ENCODE results near the gene MNT.

Gene MNT

GRCh38 chr17:2369039-2369438 lies 31.8 kb downstream of the MNT start:
- H3K27me3 Mint-ChIP-seq = no peaks in the 10 kb centered on the region
- no peaks in the 10 kb centered on the region for H3K4me1 Mint-ChIP-seq
- H3K27ac Mint-ChIP-seq = no peak overlapping the region
- H3K36me3 Mint-ChIP-seq = peaks cover 1% of the 10 kb centered on the region
- no peak overlapping the region for H3K4me3 Mint-ChIP-seq
- H3K9me3 Mint-ChIP-seq = no peaks in the 10 kb centered on the region

GRCh38 chr17:2368359-2368758 lies 32.5 kb downstream of the MNT start:
- Mint-ChIP-seq H3K27me3 (no peaks in the 10 kb centered on the region), H3K9me3 (no peaks in the 10 kb centered on the region), H3K36me3 (peaks cover 1% of the 10 kb centered on the region), H3K4me1 (no peaks in the 10 kb centered on the region), H3K27ac (no peak overlapping the region), H3K4me3 (no peak overlapping the region)

GRCh38 chr17:2366747-2367494 lies 33.9 kb downstream of the MNT start:
- Mint-ChIP-seq H3K4me3 (no peak overlapping the region), H3K27me3 (no peaks in the 10 kb centered on the region), H3K27ac (no peak overlapping the region), H3K36me3 (peaks cover 1% of the 10 kb centered on the region), H3K9me3 (no peaks in the 10 kb centered on the region), H3K4me1 (no peaks in the 10 kb centered on the region)

GRCh38 chr17:2365132-2365531 lies 35.7 kb downstream of the MNT start:
- H3K4me3 Mint-ChIP-seq = no peak overlapping the region
- no peaks in the 10 kb centered on the region for H3K27me3 Mint-ChIP-seq
- H3K9me3 Mint-ChIP-seq = no peaks in the 10 kb centered on the region
- no peak overlapping the region for H3K27ac Mint-ChIP-seq
- no peaks in the 10 kb centered on the region for H3K4me1 Mint-ChIP-seq
- no peaks in the 10 kb centered on the region for H3K36me3 Mint-ChIP-seq

- Mint-ChIP-seq H3K4me3 (no peak overlapping the region), H3K27ac (no peak overlapping the region), H3K4me1 (no peaks in the 10 kb centered on the region), H3K27me3 (no peaks in the 10 kb centered on the region), H3K36me3 (no peaks in the 10 kb centered on the region), H3K9me3 (no peaks in the 10 kb centered on the region)
Measured at GRCh38 chr17:2364763-2365116, 36.1 kb downstream of the MNT start.

GRCh38 chr17:2363851-2364762 lies 36.8 kb downstream of the MNT start:
- Mint-ChIP-seq H3K4me3 (no peak overlapping the region), H3K9me3 (no peaks in the 10 kb centered on the region), H3K36me3 (no peaks in the 10 kb centered on the region), H3K4me1 (no peaks in the 10 kb centered on the region), H3K27me3 (no peaks in the 10 kb centered on the region), H3K27ac (no peak overlapping the region)

GRCh38 chr17:2363318-2363717 lies 37.5 kb downstream of the MNT start:
- Mint-ChIP-seq H3K36me3 (no peaks in the 10 kb centered on the region), H3K27me3 (no peaks in the 10 kb centered on the region), H3K27ac (no peak overlapping the region), H3K9me3 (no peaks in the 10 kb centered on the region), H3K4me1 (no peaks in the 10 kb centered on the region), H3K4me3 (no peak overlapping the region)

GRCh38 chr17:2362881-2363280 lies 38.0 kb downstream of the MNT start:
- H3K4me3 Mint-ChIP-seq = no peak overlapping the region
- no peaks in the 10 kb centered on the region for H3K9me3 Mint-ChIP-seq
- no peaks in the 10 kb centered on the region for H3K27me3 Mint-ChIP-seq
- H3K4me1 Mint-ChIP-seq = no peaks in the 10 kb centered on the region
- H3K27ac Mint-ChIP-seq = no peak overlapping the region
- no peaks in the 10 kb centered on the region for H3K36me3 Mint-ChIP-seq

- no peaks in the 10 kb centered on the region for H3K4me1 Mint-ChIP-seq
- no peaks in the 10 kb centered on the region for H3K27me3 Mint-ChIP-seq
- no peaks in the 10 kb centered on the region for H3K9me3 Mint-ChIP-seq
- no peak overlapping the region for H3K4me3 Mint-ChIP-seq
- no peaks in the 10 kb centered on the region for H3K36me3 Mint-ChIP-seq
- no peak overlapping the region for H3K27ac Mint-ChIP-seq
Measured at GRCh38 chr17:2362416-2362815, 38.4 kb downstream of the MNT start.

- Mint-ChIP-seq H3K36me3 (no peaks in the 10 kb centered on the region), H3K27me3 (no peaks in the 10 kb centered on the region), H3K27ac (no peak overlapping the region), H3K9me3 (no peaks in the 10 kb centered on the region), H3K4me3 (no peak overlapping the region), H3K4me1 (no peaks in the 10 kb centered on the region)
Measured at GRCh38 chr17:2362016-2362415, 38.8 kb downstream of the MNT start.

- Mint-ChIP-seq H3K9me3 (no peaks in the 10 kb centered on the region), H3K4me1 (no peaks in the 10 kb centered on the region), H3K27me3 (no peaks in the 10 kb centered on the region), H3K27ac (no peak overlapping the region), H3K36me3 (no peaks in the 10 kb centered on the region), H3K4me3 (no peak overlapping the region)
Measured at GRCh38 chr17:2361010-2361760, 39.7 kb downstream of the MNT start.

GRCh38 chr17:2357931-2358434 lies 42.9 kb downstream of the MNT start:
- Mint-ChIP-seq H3K27me3 (no peaks in the 10 kb centered on the region), H3K4me1 (peaks cover 15% of the 10 kb centered on the region), H3K9me3 (no peaks in the 10 kb centered on the region), H3K27ac (no peak overlapping the region), H3K4me3 (no peak overlapping the region), H3K36me3 (no peaks in the 10 kb centered on the region)

GRCh38 chr17:2357237-2357636 lies 43.6 kb downstream of the MNT start:
- no peaks in the 10 kb centered on the region for H3K36me3 Mint-ChIP-seq
- no peak overlapping the region for H3K27ac Mint-ChIP-seq
- H3K27me3 Mint-ChIP-seq = no peaks in the 10 kb centered on the region
- H3K4me3 Mint-ChIP-seq = no peak overlapping the region
- H3K4me1 Mint-ChIP-seq = peaks cover 16% of the 10 kb centered on the region
- no peaks in the 10 kb centered on the region for H3K9me3 Mint-ChIP-seq

- peaks cover 16% of the 10 kb centered on the region for H3K4me1 Mint-ChIP-seq
- H3K36me3 Mint-ChIP-seq = no peaks in the 10 kb centered on the region
- H3K4me3 Mint-ChIP-seq = peak overlapping the region; percentile 70
- H3K9me3 Mint-ChIP-seq = no peaks in the 10 kb centered on the region
- no peaks in the 10 kb centered on the region for H3K27me3 Mint-ChIP-seq
- H3K27ac Mint-ChIP-seq = peak overlapping the region; percentile 10
Measured at GRCh38 chr17:2354311-2354710, 46.5 kb downstream of the MNT start.

GRCh38 chr17:2351269-2351668 lies 49.6 kb downstream of the MNT start:
- no peaks in the 10 kb centered on the region for H3K36me3 Mint-ChIP-seq
- no peak overlapping the region for H3K4me3 Mint-ChIP-seq
- no peaks in the 10 kb centered on the region for H3K9me3 Mint-ChIP-seq
- H3K27me3 Mint-ChIP-seq = no peaks in the 10 kb centered on the region
- peaks cover 16% of the 10 kb centered on the region for H3K4me1 Mint-ChIP-seq
- H3K27ac Mint-ChIP-seq = no peak overlapping the region

All from activated naive CD4-positive, alpha-beta T cell treated with anti-CD3 and anti-CD28 coated beads, Interleukin-2, amount 50 U/mL, for 24 hours (primary cell).